ENCODE results near the gene TBC1D22B. TPM values are rescaled to one million over a fixed set of nuclear protein-coding genes. Genes with fewer than 3 reads are reported as not detected.

TBC1D22B gene
- total and polyA plus RNA-seq, 2 donors (not counting 3 experiments of a cell fraction or from before 2014, with no cell fraction given): 13.1 to 13.6 TPM

GRCh38 chr6:37256692-37257319, 766 bp upstream of the TBC1D22B start:
- peak; percentile 25 for DNase-seq (ENCODE audit: low read depth, low spot score)
- H3K79me2 ChIP-seq (ENCODE audit: control insufficient read depth, insufficient read depth, low read length): peaks cover 28% of the 10 kb centered on the region
- no peaks in the 10 kb centered on the region for H4K20me1 ChIP-seq (replicated peaks; ENCODE audit: control insufficient read depth, extremely low read depth, insufficient read depth, low read length)
- FAIRE-seq: no peak
- H3K27ac ChIP-seq (ENCODE audit: insufficient read depth, low read depth, low read length): peak overlapping the region; percentile 97
- H3K9me1 ChIP-seq (replicated peaks; ENCODE audit: control insufficient read depth, extremely low read depth, insufficient read depth, low read length): no peaks in the 10 kb centered on the region
- CTCF ChIA-PET: interaction anchor here (0.6 to 2.4 kb wide), 5 partner anchors 15 to 58 kb away, joined by 3 to 9 read pairs (median 4); no protein-coding TSS in a partner anchor
- H3K9ac ChIP-seq (replicated peaks; ENCODE audit: extremely low read depth, insufficient read depth, low read length): no peak overlapping the region
- no peak for TF ChIP-seq POLR2AphosphoS5 (IDR thresholded peaks at IDR 0.05; ENCODE audit: insufficient read depth, low read depth, low read length)
- TF ChIP-seq POLR2A (IDR thresholded peaks at IDR 0.05; ENCODE audit: low read depth, low read length): no peak
- TF ChIP-seq FOS (IDR thresholded peaks at IDR 0.05; ENCODE audit: borderline replicate concordance, insufficient read depth, low read length): no peak
- no peak for TF ChIP-seq EZH2 (IDR thresholded peaks at IDR 0.05; ENCODE audit: borderline replicate concordance, low read depth, low read length, severe bottlenecking)
- TF ChIP-seq GATA2 (IDR thresholded peaks at IDR 0.05; ENCODE audit: insufficient read depth, insufficient read length, low read depth, low read length): no peak
- no peak for TF ChIP-seq CTCF (IDR thresholded peaks at IDR 0.05; ENCODE audit: extremely low read depth in 1 of 2, insufficient read depth in 1 of 2, low read depth in 1 of 2, low read length in 2 of 2)
- no peak for TF ChIP-seq MYC (IDR thresholded peaks at IDR 0.05; ENCODE audit: low read depth, low read length)
- TF ChIP-seq MAX (IDR thresholded peaks at IDR 0.05; ENCODE audit: insufficient read depth, insufficient read length): no peak
- TF ChIP-seq JUN (IDR thresholded peaks at IDR 0.05; ENCODE audit: borderline replicate concordance, insufficient read depth, insufficient read length, low read depth): no peak
- dilution Hi-C loops (cut with MboI; ENCODE audit: extremely low pct_ligation_motif_present, low sequenced_read_pairs): no loop called here
- POLR2A ChIA-PET: interaction anchor here (0.5 to 2.0 kb wide), 5 partner anchors 12 to 122 kb away, joined by 3 to 6 read pairs (median 3); no protein-coding TSS in a partner anchor
- intact Hi-C loops (cut with micrococcal nuclease): no loop called here
- no peaks in the 10 kb centered on the region for H3K36me3 ChIP-seq (ENCODE audit: control insufficient read depth in 2 of 2, extremely low read depth in 1 of 2, insufficient read depth in 2 of 2, low read length in 2 of 2)
- H3K4me1 ChIP-seq (ENCODE audit: control insufficient read depth, extremely low read depth, insufficient read depth, low read length): peaks cover 22% of the 10 kb centered on the region
- no peaks in the 10 kb centered on the region for H3K27me3 ChIP-seq (ENCODE audit: control insufficient read depth in 2 of 2, insufficient read depth in 2 of 2, low read length in 2 of 2)
- peak overlapping the region; percentile 77 for H3K4me2 ChIP-seq (ENCODE audit: insufficient read depth, low read length)
- peak overlapping the region in 2 of 3 experiments; percentile 70 to 80 for H3K4me3 ChIP-seq (replicated peaks in 1 of 3; ENCODE audit: insufficient read depth in 1 of 3, low read depth in 1 of 3, low read length in 3 of 3)
- no peaks in the 10 kb centered on the region for H3K9me3 ChIP-seq (replicated peaks; ENCODE audit: control insufficient read depth, insufficient read depth, low read length)
- H2AFZ ChIP-seq (ENCODE audit: low read depth, low read length): peak overlapping the region; percentile 66
- no TSS peak for BruUV-seq (replicated peaks)

Measured in endothelial cell of umbilical vein (primary cell).